T-helper 22 cell (primary cell): ENCODE measurements around the gene CRELD1.

Experiments
- DNase-seq: peaks from one replicate; pipeline ENCODE4 v3.0.0-alpha.2; 2020; ENCODE audit warnings: low read depth

The CRELD1 gene

DNA sequence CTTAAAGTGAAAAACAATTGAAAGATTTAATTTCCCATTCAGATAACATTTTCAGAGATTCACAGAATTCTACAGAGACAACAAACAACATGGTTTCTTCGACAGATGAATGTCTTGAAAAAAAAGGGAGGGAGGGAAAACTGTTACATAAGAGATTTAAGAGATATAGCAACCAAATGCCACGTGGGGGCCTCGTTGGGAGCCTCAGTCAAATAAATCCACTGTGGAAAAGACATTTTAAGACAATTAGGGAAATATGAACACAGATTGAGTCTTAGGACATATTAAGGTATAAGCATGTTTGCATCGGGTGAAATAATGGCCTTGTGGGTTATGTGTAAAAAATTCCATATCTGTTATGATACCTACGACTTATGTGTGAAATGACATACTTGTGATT, 23.6 kb downstream of the CRELD1 start:
- DNase-seq: no peak

DNA sequence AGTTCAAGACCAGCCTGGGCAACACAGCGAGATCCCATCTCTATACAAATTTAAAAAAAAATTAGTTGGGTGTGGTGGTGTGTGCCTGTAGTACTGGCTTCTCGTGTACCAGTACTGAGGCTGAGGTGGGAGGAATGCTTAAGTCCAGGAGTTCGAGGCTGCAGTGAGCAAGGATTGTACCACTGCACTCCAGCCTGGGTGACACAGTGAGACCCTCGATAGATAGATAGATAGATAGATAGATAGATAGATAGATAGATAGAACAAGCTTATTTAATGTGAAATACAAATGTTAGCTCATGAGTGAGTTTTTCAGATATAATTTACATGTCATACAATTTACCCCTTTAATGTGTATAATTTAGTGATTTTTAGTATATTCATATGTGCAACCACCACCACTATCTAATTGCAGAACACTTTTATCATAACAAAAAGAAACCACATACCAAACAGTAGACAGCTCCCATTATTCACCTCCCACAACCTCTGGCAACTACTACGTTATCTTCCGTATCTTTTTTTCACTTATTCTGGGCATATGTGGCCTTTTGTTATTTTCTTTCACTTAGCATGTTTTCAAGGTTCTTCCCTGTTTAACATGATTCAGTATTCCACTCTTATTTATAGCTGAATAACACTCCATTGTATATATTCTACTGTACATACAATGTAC, 31.7 kb downstream of the CRELD1 start:
- DNase-seq: no peak

DNA sequence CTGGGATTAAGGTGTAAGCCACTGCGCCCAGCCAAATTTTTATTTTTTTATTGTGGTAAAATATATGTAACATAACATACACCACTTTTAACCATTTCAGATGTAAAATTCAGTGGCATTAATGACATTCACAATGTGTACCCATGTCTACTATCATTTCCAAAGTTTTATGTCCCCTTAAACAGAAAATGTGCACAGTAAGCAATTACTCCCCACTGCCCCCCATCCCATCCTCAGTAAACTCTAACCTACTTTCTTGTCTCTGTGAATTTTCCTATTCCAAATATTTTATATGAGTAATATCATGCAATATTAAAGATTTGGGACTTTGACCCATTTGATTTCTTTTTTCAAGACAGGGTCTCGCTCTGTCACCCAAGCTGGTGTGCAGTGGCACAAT, 33.2 kb downstream of the CRELD1 start:
- no peak for DNase-seq

DNA sequence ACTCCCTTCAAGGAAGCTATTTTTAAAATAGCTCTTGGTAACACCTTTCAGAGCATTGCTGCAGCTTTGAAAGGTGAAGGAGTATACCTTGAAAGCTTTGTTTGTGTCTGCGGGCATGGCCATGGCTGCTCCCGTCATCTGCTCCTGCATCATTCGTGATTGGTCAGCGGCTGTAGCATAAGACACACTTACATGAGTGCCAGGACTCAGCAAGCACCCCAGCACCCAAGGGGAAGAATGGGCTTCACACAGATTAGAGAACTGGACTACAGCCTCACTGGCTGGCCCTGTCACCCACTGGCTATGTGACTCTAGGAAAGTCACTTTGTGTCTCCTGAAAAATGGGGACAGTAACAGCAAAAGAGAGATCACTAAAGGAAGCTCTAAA, 36.0 kb downstream of the CRELD1 start:
- no peak for DNase-seq

DNA sequence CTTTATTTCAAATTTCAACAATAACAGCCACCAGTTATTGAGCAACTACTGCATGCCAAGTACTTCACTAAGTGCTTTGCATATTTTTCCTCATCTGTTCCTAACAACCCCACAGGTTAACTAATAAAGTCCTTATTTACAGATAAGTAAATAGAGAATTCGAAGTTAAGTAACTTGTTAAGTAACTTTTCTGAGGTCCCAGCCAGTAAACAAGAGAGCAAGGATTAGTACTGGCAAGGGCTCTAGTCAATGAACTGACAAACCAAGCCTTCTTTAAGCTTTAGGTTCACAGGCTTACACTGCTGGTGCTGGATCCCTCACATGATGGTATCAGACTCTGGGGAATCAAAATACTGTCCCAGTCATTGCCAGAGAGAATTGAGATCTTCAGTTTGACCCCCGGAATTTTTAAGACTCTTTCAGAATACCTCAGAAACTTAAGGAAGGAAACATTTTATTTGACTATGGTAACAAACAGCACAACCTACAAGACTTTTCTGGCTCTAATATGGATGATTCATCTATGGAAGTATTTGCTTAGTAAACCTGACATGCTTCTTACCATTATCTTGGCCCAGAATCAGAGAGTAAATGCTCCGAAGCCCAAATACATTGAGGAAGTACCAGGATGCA, 36.5 kb downstream of the CRELD1 start:
- no peak for DNase-seq

DNA sequence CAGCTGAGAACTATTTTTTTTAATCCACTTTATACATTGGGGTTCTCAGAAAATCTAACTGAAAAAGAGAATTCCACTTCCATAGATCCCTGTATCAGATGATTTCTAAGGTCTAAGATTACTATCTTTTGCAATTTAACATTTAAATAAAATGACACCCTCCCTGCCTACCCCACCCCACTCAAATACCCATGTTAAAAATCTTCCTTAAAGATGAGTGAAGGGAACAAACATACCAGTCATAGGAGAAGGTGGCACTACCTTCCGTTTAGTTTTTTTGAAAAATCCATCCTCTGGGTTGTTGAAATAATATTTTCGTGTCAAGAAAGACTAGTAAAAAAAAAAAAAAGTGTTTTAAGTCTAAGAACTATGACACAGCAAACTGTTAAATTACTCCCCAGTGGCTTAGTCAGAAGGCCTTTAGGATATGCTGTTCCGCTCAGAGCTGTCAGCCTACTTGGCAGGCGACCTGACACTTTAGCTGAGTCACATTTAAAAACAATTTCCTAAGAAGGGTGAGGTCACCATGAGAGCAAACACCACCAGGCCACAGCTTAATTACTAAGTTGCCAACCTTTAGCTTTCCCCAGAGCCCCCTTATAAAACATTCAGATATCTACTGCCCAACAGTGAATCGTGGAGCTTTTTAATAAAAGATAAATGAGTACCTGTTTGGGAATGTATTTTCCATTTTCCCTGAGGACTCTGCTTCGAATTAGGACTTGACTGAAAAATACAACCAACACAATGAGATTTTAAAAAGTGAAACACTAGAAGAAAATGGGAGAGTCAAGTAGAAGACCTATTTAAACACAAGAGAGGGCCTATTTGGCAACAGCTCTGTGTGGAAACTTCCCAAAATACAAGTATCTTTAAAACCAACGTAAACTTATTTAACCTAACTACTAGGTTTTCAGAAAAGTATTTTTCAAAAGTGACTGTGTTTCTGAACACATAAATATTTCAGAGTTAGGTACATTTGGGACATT, 43.4 kb downstream of the CRELD1 start:
- DNase-seq: no peak

DNA sequence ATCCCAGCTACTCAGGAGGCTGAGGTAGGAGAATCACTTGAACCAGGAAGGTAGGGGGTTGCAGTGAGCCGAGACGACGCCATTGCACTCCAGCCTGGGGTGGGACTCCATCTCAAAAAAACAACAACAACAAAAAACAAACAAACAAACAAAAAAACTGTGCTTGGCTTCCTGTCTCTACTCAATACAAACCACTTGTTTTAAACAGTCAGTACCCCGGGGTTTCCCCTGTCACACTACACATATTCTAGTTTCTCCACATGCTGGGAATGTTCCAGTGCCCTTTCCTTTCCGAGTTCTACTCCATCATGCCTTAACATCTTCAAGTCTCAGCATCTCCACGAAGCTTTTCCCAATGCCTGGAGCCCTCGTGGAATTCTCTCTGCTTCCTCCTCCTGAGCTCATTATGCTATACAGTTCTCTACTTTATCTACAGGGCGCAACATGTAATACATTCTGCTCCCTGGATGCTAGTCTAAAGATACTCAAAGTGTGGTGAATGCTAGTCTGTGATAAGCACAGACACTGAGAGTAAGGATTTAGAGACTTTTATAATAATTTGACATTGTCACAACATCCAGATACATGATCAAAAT, 45.2 kb downstream of the CRELD1 start:
- DNase-seq: no peak

DNA sequence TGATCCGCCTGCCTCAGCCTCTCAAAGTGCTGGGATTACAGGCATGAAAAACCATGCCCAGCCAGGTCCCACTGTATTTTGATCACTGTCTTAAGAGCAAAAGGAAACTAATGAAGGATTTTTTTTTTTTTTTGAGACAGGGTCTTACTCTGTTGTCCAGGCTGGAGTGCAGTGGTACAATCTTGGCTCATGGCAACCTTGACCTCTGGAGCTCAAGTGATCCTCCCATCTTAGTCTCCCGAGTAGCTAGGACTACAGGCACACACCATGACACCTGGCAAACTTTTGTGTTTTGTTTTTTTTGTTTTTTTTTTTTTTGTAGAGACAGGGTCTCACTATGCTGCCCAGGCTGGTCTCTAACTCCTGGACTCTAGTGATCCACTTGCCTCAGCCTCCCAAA, 46.6 kb downstream of the CRELD1 start:
- no peak for DNase-seq

DNA sequence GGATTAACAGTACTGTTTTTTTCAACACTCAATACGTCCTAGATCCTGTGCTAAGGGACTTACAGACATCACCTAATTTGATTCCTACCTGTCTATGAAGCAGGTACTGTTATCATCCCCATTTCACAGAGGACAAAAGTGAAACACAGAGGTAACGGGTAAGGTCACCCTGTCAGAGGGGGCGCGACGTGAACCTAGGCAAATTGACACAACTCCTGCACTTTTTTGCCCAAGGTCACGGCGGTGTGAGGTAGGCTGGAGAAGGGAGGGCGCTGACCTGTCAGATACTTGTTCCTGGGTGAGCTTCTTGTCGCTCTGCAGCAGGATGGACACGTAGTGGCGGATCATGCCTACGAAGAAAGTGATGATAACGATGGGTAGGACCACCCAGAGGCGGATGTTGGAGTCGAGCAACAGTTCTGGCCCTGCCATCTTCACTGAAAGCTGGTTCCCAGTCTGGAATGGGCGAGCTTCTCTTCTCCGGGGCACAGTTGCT, 52.6 kb downstream of the CRELD1 start:
- DNase-seq: no peak

DNA sequence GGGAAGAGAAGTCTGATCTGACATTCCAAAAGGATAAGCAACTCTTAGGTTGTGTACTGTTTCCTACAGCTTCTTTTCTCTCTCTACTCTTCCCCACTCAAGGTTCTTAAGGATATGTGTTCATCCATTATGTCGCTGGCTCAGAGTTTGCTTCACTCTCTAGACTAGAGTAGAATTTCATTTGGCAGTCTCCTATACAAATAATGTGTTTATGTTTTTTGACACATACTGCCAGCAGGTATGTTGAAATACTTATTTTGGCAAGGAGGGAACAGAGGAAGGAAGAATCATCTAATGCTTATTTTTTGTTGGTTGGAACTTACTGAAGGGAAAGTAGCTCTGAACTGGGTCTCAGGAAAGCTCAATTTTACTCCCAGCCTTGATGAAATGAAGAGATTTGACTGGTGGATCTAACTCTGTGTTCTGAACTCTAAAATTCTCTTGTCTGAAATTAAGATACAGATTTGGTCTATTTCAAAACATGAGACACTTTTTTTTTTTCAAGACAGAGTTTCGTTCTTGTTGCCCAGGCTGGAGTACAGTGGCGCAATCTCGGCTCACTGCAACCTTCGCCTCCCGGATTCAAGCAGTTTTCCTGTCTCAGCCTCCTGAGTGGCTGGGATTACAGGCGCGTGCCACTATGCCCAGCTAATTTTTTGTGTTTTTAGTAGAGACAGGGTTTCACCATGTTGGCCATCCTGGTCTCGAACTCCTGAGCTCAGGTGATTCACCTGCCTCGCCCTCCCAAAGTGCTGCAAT, 60.6 kb downstream of the CRELD1 start:
- no peak for DNase-seq
